IPS-NIHi11 (cell line): ENCODE results near the gene LILRB1.
"Not testable (repeated sequence)": the region's sequence is repeated elsewhere in the genome, so short reads cannot be mapped to it uniquely, and the experiment has no call there.

Experiments used
- DNase-seq: peaks from one replicate; pipeline ENCODE4 v3.0.0; 2012; ENCODE audit warnings: mixed read lengths, low spot score

The LILRB1 gene

GRCh38 chr19:54630262-54630661 is at the start of gene LILRB1:
TSS of gene LILRB1 (plus strand) at chr19:54630484. CDS start at chr19:54631074, 590 bp downstream.
- DNase-seq: not testable (repeated sequence)

- DNase-seq: no peak
Observed at GRCh38 chr19:54586397-54586796, 43.9 kb upstream of the LILRB1 start.

GRCh38 chr19:54587026-54587425 is 43.3 kb upstream of the LILRB1 start:
- DNase-seq: no peak

GRCh38 chr19:54593445-54593844 is 36.8 kb upstream of the LILRB1 start, which contains the start of gene LILRA1:
TSS of gene LILRA1 (plus strand) at chr19:54593632. CDS start at chr19:54594245, 613 bp downstream.
- not testable (repeated sequence) for DNase-seq

- not testable (repeated sequence) for DNase-seq
Observed at GRCh38 chr19:54593931-54594626, 36.2 kb upstream of the LILRB1 start.

- no peak for DNase-seq
Observed at GRCh38 chr19:54594737-54595136, 35.5 kb upstream of the LILRB1 start.

GRCh38 chr19:54595680-54596436 is 34.4 kb upstream of the LILRB1 start:
- DNase-seq: not testable (repeated sequence)

- no peak for DNase-seq
Observed at GRCh38 chr19:54600212-54600611, 30.1 kb upstream of the LILRB1 start.

GRCh38 chr19:54606230-54606629 is 24.1 kb upstream of the LILRB1 start:
- DNase-seq: no peak

- DNase-seq: no peak
Observed at GRCh38 chr19:54606891-54607784, 23.1 kb upstream of the LILRB1 start.

GRCh38 chr19:54607785-54608150 is 22.5 kb upstream of the LILRB1 start:
- no peak for DNase-seq

GRCh38 chr19:54608205-54608604 is 22.1 kb upstream of the LILRB1 start:
- DNase-seq: no peak

GRCh38 chr19:54608792-54609191 is 21.5 kb upstream of the LILRB1 start:
- no peak for DNase-seq

GRCh38 chr19:54609356-54609791 is 20.9 kb upstream of the LILRB1 start:
- DNase-seq: no peak

GRCh38 chr19:54612428-54612827 is 17.9 kb upstream of the LILRB1 start:
- DNase-seq: no peak

- no peak for DNase-seq
Observed at GRCh38 chr19:54614726-54615125, 15.6 kb upstream of the LILRB1 start.

GRCh38 chr19:54616057-54616456 is 14.2 kb upstream of the LILRB1 start:
- no peak for DNase-seq

GRCh38 chr19:54616821-54617560 is 13.3 kb upstream of the LILRB1 start:
- no peak for DNase-seq

GRCh38 chr19:54620464-54620863 is 9.8 kb upstream of the LILRB1 start:
- DNase-seq: no peak

- DNase-seq: no peak
Observed at GRCh38 chr19:54622431-54622830, 7.9 kb upstream of the LILRB1 start.

GRCh38 chr19:54624234-54624633 is 6.0 kb upstream of the LILRB1 start:
- not testable (repeated sequence) for DNase-seq
